NCI-H69 (cell line): ENCODE measurements around the gene TPD52L1.
A peak's percentile ranks its signal among the peaks of the same experiment; 100 is the strongest.

Experiments used
- DNase-seq: peaks from one replicate; lab custom pipeline; 2025; lab: John Stamatoyannopoulos, UW

Gene TPD52L1

GRCh38 chr6:125304970-125305660 lies 151.5 kb downstream of the TPD52L1 start:
- DNase-seq = no peak

- no peak for DNase-seq
These were observed 153.2 kb downstream of the TPD52L1 start for GRCh38 chr6:125306756-125307149.

- peak; percentile 14 for DNase-seq
These were observed 153.7 kb downstream of the TPD52L1 start for GRCh38 chr6:125307150-125307838.

GRCh38 chr6:125307964-125308615 lies 154.5 kb downstream of the TPD52L1 start:
- DNase-seq = no peak

GRCh38 chr6:125310994-125311649 lies 157.5 kb downstream of the TPD52L1 start:
- DNase-seq = peak; percentile 87

GRCh38 chr6:125312478-125312877 lies 158.9 kb downstream of the TPD52L1 start:
- no peak for DNase-seq

GRCh38 chr6:125312950-125313349 lies 159.4 kb downstream of the TPD52L1 start:
- no peak for DNase-seq
